Measurements from ENCODE around the gene IL34.

GRCh38 chr16:70701036-70701435, 54.7 kb downstream of the IL34 start:
- TF ChIP-seq POLR2A (IDR thresholded peaks at IDR 0.05; ENCODE audit: low read depth, low read length) (no peak), TAF1 (IDR thresholded peaks at IDR 0.05; ENCODE audit: low read depth, low read length) (no peak), SPI1 (IDR thresholded peaks at IDR 0.05; ENCODE audit: low read depth, low read length) (no peak)

Measured in GM12891 (cell line).